A549 treated with RU486 at 1 μM for 4 hours (cell line): ENCODE measurements around the gene THEM4. TPM values are rescaled to one million over a fixed set of nuclear protein-coding genes. Genes with fewer than 3 reads are reported as not detected.

Experiments
- total RNA-seq: library from RNA; stranded (reverse); fragments of 200-300 nt; extraction: Qiagen RNA extraction; gene quantifications from 5 replicates; pipeline ENCODE4 v1.2.3, GENCODE V29; 2022; ENCODE audit warnings: low read depth

The THEM4 gene
- 12.1 to 15.5 TPM (median 14.1 TPM) in 5 replicates for total RNA-seq

DNA sequence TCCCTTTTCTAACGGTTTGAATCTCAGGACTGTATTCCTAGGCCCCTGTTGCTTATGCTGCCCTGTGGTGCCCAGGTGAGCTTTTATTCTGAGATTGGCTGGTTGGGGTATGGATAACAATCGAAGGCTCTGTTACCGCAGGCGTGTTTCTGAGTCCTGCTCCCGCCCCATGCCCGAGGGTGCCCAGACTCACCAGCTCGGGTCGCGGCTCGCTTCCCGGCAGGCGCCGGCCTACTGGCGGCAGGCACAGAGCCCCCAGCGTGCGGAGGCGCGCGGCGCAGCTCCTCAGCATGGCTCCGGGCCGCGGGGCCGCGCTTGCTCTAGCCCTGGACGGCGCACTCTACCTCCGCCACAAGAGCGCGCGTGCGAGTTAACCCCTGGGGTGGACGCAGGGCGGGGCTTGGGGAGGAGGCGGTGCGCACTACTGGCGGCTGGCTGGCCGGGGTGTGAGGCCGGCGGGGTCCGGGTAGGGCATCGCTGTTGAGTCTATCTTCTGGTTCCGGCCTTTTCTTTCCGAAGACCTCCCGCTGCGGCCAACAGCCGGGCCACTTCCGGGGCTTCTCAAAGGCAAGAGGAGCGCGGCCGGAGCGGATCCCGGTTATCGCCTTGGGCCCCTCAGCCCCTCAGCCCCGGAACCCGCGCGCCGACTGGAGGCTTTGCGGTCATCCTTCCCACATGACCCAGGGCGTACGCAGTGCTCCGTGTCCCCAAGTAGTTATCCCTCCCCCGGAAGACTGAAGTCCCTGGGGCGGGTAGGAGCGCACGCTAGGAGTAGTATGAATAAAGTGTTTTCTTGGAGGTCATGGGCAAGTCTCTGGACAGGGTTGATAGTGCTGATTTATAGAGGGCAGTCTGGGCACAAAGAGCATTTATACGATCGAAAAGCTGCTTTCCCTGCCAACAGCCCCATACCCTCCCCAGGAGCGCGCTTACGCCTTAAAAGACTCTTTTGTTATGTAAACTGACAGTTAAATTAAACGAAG lies at the start of gene THEM4:
TSS of gene THEM4 (minus strand) at position 345 of the 983 bp plus-strand sequence. CDS start at position 292, 53 bp downstream.

DNA sequence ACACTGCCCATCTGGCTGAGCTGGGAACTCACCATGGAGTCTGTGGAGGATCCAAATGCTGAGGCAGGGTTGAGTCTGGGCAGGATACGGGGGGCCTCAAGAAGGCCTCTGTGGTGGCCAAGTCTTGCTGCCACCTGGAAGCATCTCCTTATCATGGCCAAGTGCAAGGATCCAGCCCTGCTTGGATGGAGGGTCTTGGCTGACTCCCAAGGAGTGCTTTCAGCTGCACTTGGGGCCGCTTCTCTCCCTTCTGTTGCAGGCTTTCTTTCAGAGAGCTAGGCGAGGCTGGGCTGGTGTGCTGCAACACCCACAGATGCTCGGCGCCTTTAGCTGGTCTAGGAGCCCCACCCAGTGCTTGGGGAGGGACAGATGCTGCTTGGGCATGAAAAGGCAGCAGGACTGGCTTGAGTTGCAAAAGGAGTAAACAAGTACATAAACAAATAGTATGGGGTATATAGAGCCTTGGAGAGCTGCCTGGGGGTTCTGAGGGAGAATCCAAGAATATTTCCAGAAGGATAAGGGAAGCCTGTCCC lies 55.8 kb downstream of the THEM4 start, which contains the start of gene THEM5:
TSS of gene THEM5 (minus strand) at position 302 of the 533 bp plus-strand sequence. CDS start at position 155, 147 bp downstream.

DNA sequence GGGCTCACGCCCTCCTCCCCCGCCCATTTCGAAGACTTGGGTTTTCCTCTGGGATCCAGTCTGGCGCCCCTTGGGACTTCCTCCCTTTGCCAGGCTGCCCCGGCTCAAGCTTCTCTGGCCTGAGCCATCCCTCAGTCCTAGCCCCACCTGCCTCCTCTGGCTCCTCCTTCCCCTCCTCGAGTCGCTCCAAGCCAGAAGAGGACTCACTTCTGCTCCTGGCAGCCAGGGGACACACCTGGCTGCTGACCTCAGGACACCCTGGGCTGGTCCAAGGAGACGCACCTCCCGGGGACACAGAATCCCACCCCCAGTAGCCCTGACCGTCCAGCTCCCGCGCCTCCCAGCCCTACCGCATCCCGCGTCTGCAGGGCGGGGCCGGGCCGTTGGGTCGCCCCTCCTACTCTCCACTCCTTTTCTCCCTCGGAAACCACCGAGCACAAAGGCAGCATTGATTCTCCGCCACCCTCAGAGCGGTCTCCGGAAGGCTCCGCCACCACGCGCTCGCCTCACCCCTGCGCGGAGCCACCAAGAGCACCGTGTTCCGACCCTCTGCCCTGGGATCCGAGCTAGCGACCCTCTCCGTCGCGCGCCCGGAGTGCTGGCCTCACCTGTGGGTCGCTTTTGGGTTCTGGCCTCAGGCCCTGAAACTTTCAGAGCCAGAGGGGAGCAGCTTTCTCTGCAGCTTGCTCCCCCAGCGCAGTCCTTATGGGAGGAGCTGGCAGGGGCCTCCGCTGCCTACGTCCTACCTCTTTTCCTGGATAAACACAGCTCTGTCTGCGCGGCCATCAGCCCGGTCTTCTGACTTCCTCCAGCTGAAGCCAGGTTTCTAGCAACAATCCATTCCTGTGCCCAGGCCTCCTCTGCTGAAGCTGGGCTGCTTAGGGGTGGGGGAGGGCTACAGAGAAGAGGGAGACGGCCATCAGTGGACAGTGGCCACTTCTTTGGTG lies 69.6 kb downstream of the THEM4 start, which contains the start of gene C2CD4D:
TSS of gene C2CD4D (minus strand) at position 364 of the 947 bp plus-strand sequence. CDS start 831 bp downstream, outside the sequence.

DNA sequence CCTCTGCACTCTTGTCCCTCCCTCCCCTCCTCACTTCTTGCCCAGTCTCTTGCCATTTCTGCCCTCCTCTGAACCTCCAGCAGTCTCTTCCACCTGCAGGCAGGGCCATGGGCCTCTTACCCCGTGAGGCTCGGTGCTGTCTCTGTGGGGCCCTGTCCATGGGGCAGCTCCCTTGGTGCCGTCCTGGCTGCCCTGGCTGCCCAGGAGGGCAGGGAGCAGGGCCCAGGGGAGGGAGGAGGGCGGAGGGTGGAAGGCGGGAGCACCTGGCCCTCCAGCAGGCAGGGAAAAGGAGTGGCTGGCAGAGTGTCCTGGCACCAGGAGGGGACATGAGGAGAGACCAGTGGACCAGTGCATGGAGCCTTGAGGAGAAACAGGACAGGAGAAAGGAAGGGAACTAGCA lies 77.7 kb downstream of the THEM4 start, which contains the start of gene RORC:
TSS of gene RORC (minus strand) at position 198 of the 400 bp plus-strand sequence. CDS start at position 160, 38 bp downstream.

Other genes starting within 250 kb of the THEM4 start
- not detected in 5 replicates for gene CELF3, start 192.7 kb downstream of the THEM4 start, total RNA-seq
- gene RIIAD1, start 188.0 kb downstream of the THEM4 start, total RNA-seq: not detected in 5 replicates
- 69.1 to 95.3 TPM (median 81.1 TPM) in 5 replicates for gene MRPL9, start 146.0 kb downstream of the THEM4 start, total RNA-seq
- 5.4 to 6.3 TPM (median 6.2 TPM) in 5 replicates for gene TDRKH, start 119.0 kb downstream of the THEM4 start, total RNA-seq
- gene LINGO4, start 104.1 kb downstream of the THEM4 start, total RNA-seq: not detected in 5 replicates
- not detected in 5 replicates for gene RORC, start 77.7 kb downstream of the THEM4 start, total RNA-seq
- gene C2CD4D, start 69.7 kb downstream of the THEM4 start, total RNA-seq: not detected in 5 replicates
- gene THEM5, start 55.8 kb downstream of the THEM4 start, total RNA-seq: not detected in 5 replicates
- 1,857 to 2,427 TPM (median 2,095 TPM) in 5 replicates for gene S100A10, start 84.3 kb upstream of the THEM4 start, total RNA-seq
- 1,713 to 1,961 TPM (median 1,862 TPM) in 5 replicates for gene S100A11, start 127.5 kb upstream of the THEM4 start, total RNA-seq
- not detected in 5 replicates for gene TCHHL1, start 179.6 kb upstream of the THEM4 start, total RNA-seq
- gene TCHH, start 205.9 kb upstream of the THEM4 start, total RNA-seq: 0.14 to 0.33 TPM (median 0.22 TPM) in 5 replicates
- gene RPTN, start 249.7 kb upstream of the THEM4 start, total RNA-seq: not detected in 5 replicates